Suprapubic skin (tissue), 4 donors: Measurements from ENCODE around the gene PCIF1.

Experiments used
- CTCF ChIP-seq, 2 donors: fragments of 200-600 bp in 1 of 2; fragments of 450-650 bp in 1 of 2; sonication (generic) in 1 of 2; IDR thresholded peaks; one replicate each; pipeline ENCODE4 v1.5.1; 2016 to 2019; ENCODE audit warnings: antibody characterized with exemption in 2 of 2, mild to moderate bottlenecking in 1 of 2, moderate library complexity in 1 of 2
- POLR2A ChIP-seq, 2 donors: fragments of 450-650 bp; IDR thresholded peaks; one replicate each; pipeline ENCODE4 v1.6.1; 2017; ENCODE audit warnings: antibody characterized with exemption in 2 of 2, mild to moderate bottlenecking in 2 of 2, moderate library complexity in 2 of 2
- POLR2AphosphoS5 ChIP-seq, 3 donors: sonication (generic); formaldehyde crosslinking; IDR thresholded peaks; one replicate each; pipeline ENCODE4 v1.6.1; 2017; ENCODE audit warnings: antibody characterized with exemption in 3 of 3

- TF ChIP-seq CTCF (IDR thresholded peaks at IDR 0.05) (no peak), POLR2A (IDR thresholded peaks at IDR 0.05) (no peak), POLR2AphosphoS5 (IDR thresholded peaks at IDR 0.05) (no peak)
Observed at GRCh38 chr20:45970646-45971424, 36.4 kb downstream of the PCIF1 start.
